ENCODE results near the gene SH3GLB1. TPM values are rescaled to one million over a fixed set of nuclear protein-coding genes. Genes with fewer than 3 reads are reported as not detected.

The SH3GLB1 gene
- total and polyA plus RNA-seq, 2 of the 8 experiments (the other 6 are each of a cell fraction or from before 2014, with no cell fraction given) = 7.7 to 43.1 TPM

DNA sequence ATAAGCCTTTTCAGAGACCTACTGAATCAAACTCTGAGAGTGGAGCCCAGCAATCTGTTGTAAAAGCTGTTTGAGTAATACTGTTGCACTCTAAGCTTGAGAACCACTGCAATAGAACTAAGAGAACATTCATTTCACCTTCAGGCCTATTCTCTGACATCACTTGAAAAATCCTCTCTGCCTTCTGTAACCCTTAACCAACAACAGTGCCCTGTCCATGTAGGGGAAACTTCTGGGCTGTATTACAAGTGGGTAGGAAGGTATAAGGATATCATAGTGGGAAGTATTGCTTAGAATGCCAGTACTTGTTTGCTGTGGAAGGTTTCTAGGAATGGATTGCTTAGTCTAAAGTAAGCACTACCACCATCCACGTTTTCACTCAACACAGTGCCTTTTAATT is 42.9 kb downstream of the SH3GLB1 start:
- Histone ChIP-seq H3K79me2 (ENCODE audit: control insufficient read depth in 1 of 2, insufficient read depth in 2 of 2, low read length in 2 of 2) (no peaks in the 10 kb centered on the region), H3K23me2 (ENCODE audit: low read depth, low read length) (no peaks in the 10 kb centered on the region; the same call in 1 of the 2 replicates), H3K4me3 (ENCODE audit: extremely low read depth in 1 of 4, insufficient read depth in 2 of 4, low read depth in 3 of 4, low read length in 4 of 4) (no peak overlapping the region), H3K79me1 (ENCODE audit: low read depth, low read length) (no peaks in the 10 kb centered on the region), H3K27ac (ENCODE audit: low read depth, low read length) (no peak overlapping the region), H3K4ac (replicated peaks; ENCODE audit: insufficient read length, low read depth, low read length) (no peak overlapping the region), H2BK15ac (ENCODE audit: low read length) (no peak overlapping the region), H3K56ac (replicated peaks; ENCODE audit: insufficient read length, low read depth, low read length) (no peak overlapping the region), H2BK12ac (ENCODE audit: low read depth, low read length) (no peak overlapping the region), H3K27me3 (replicated peaks in 1 of 4; ENCODE audit: control insufficient read depth in 3 of 4, extremely low read depth in 1 of 4, insufficient read depth in 3 of 4, low read length in 3 of 4) (no peaks in the 10 kb centered on the region), H2BK20ac (ENCODE audit: low read length) (no peak overlapping the region), H4K20me1 (replicated peaks in 1 of 2; ENCODE audit: control insufficient read depth in 1 of 2, insufficient read depth in 2 of 2, low read length in 2 of 2) (no peaks in the 10 kb centered on the region), H3K23ac (ENCODE audit: insufficient read length) (no peak overlapping the region), H2AFZ (ENCODE audit: low read length) (no peak overlapping the region), H3K4me2 (ENCODE audit: insufficient read depth in 1 of 2, low read depth in 2 of 2, low read length in 2 of 2) (no peak overlapping the region), H2BK120ac (replicated peaks; ENCODE audit: low read depth, low read length) (no peak overlapping the region), H3K9ac (replicated peaks in 1 of 4; ENCODE audit: extremely low read depth in 1 of 4, low read depth in 3 of 4, low read length in 3 of 4) (no peak overlapping the region), H3K18ac (ENCODE audit: extremely low read depth, low read length) (no peak overlapping the region), H4K8ac (ENCODE audit: extremely low read depth, insufficient read depth, low read length) (no peak overlapping the region), H3K36me3 (ENCODE audit: control insufficient read depth in 2 of 4, insufficient read depth in 4 of 4, low read length in 3 of 4) (peaks cover 0 to 8% (median 2%) of the 10 kb centered on the region in 4 experiments; a peak in 3 of 8 replicates), H2AK5ac (ENCODE audit: low read depth, low read length) (no peak overlapping the region), H2BK5ac (ENCODE audit: low read depth, low read length) (no peak overlapping the region), H3K4me1 (replicated peaks in 1 of 4; ENCODE audit: control insufficient read depth in 3 of 4, insufficient read depth in 4 of 4, low read length in 3 of 4) (no peaks in the 10 kb centered on the region; a peak in 1 of 7 replicates), H4K91ac (replicated peaks; ENCODE audit: insufficient read length, low read length) (no peak overlapping the region), H3K14ac (ENCODE audit: insufficient read length) (no peak overlapping the region), H3K9me3 (ENCODE audit: insufficient read depth in 2 of 2, low read depth in 1 of 2, low read length in 1 of 2) (no peaks in the 10 kb centered on the region), H4K5ac (ENCODE audit: insufficient read length, low read depth, low read length) (no peak overlapping the region)
- WGBS, 2 experiments (ENCODE audit: extremely low coverage in 1 of 2, insufficient coverage in 1 of 2, insufficient read length in 1 of 2, insufficient replicate concordance in 2 of 2, low coverage in 1 of 2, low lambda C conversion rate in 2 of 2, missing lambda C conversion rate in 1 of 2) = 86% methylated on average over 1 of the region's 1 CpG; no CpG with 5 or more reads in 1 of the 2 experiments
- ChIA-PET CTCF (ENCODE audit: partially characterized antibody) (no interaction called here), POLR2A (ENCODE audit: partially characterized antibody) (no interaction called here)
- FAIRE-seq (no peak), DNase-seq (ENCODE audit: low read depth in 1 of 2, low spot score in 2 of 2) (no peak)
- TF ChIP-seq ZNF274 (IDR thresholded peaks at IDR 0.05; ENCODE audit: borderline replicate concordance, extremely low read depth, low read length) = no peak
- TF ChIP-seq KDM1A (IDR thresholded peaks at IDR 0.05; ENCODE audit: borderline replicate concordance, low read length) = no peak
